Measurements from ENCODE around the gene APCDD1L.
"Not testable (repeated sequence)": the region's sequence is repeated elsewhere in the genome, so short reads cannot be mapped to it uniquely, and the experiment has no call there.

Gene APCDD1L

DNA sequence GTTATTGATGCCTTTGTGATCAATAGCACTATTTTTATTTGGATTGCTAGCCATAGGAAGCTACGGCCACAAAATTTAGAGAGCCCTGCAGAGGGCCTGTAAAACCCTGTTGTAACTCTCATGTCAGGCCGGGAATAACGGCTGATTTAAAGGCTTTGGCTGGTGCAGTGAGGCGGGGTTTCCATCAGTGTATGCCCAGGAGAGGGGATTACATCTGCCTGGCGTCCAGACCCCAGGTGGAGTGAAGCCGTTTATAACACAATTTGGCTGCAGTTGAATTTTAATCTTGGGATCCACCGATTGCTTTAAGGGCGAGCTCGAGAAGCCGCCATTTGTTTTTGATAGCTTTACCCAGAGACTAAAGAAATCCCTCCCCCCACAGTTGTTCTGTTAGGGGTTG lies 29.1 kb upstream of the APCDD1L start:
- H3K27ac ChIP-seq: no peak overlapping the region
- TF ChIP-seq, protein P1, sequence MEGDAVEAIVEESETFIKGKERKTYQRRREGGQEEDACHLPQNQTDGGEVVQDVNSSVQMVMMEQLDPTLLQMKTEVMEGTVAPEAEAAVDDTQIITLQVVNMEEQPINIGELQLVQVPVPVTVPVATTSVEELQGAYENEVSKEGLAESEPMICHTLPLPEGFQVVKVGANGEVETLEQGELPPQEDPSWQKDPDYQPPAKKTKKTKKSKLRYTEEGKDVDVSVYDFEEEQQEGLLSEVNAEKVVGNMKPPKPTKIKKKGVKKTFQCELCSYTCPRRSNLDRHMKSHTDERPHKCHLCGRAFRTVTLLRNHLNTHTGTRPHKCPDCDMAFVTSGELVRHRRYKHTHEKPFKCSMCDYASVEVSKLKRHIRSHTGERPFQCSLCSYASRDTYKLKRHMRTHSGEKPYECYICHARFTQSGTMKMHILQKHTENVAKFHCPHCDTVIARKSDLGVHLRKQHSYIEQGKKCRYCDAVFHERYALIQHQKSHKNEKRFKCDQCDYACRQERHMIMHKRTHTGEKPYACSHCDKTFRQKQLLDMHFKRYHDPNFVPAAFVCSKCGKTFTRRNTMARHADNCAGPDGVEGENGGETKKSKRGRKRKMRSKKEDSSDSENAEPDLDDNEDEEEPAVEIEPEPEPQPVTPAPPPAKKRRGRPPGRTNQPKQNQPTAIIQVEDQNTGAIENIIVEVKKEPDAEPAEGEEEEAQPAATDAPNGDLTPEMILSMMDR (IDR thresholded peaks at IDR 0.05): no peak
- TF ChIP-seq ZFX (IDR thresholded peaks at IDR 0.05; ENCODE audit: borderline replicate concordance): no peak

- TF ChIP-seq ZFX (IDR thresholded peaks at IDR 0.05; ENCODE audit: borderline replicate concordance): no peak
- no peak overlapping the region for H3K27ac ChIP-seq
These were observed 28.1 kb upstream of the APCDD1L start for GRCh38 chr20:58543274-58543673.

DNA sequence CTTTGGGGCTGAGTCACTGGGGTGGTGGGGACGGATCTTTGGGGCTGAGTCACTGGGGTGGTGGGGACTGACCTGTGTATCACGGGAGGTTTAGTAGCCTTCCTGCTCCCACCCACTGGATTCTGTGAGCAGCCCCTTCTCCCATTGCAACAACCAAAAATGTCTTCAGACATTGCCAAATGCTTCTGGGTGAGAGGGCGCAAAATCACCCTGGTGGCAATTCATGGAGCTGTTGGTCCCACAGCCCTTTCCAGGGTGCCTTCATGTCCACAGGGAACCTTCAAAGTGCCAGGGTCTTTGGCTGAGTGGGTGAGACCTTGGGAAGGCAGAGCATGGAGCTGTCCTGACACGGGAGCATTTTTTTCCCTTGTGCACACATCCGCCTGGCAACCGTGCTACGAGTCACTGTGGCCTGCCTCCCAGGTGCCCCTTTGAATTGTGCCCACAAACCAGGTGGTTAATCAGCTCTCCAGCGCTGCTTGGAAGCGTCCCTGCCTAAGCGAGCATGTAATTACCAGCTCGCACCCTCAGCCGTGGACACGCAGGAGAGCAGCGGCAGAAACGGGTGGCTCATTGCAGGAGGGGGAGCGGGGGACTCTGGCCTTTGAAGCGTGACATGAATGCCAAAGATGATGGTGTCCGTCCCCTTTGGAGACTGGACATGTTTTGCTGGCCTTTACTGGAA lies 27.4 kb upstream of the APCDD1L start:
- TF ChIP-seq ZFX (IDR thresholded peaks at IDR 0.05; ENCODE audit: borderline replicate concordance): no peak
- TF ChIP-seq, protein P1 (IDR thresholded peaks at IDR 0.05): no peak
- H3K27ac ChIP-seq: no peak overlapping the region

GRCh38 chr20:58542034-58542410 lies 26.8 kb upstream of the APCDD1L start:
- not testable (repeated sequence) for H3K27ac ChIP-seq

GRCh38 chr20:58538752-58539151 lies 23.6 kb upstream of the APCDD1L start:
- no peak for TF ChIP-seq ZFX (IDR thresholded peaks at IDR 0.05; ENCODE audit: borderline replicate concordance)
- TF ChIP-seq, protein P1 (IDR thresholded peaks at IDR 0.05): no peak
- no peak overlapping the region for H3K27ac ChIP-seq

- no peak overlapping the region for H3K27ac ChIP-seq
- no peak for TF ChIP-seq ZFX (IDR thresholded peaks at IDR 0.05; ENCODE audit: borderline replicate concordance)
- TF ChIP-seq, protein P1 (IDR thresholded peaks at IDR 0.05): no peak
These were observed 22.6 kb upstream of the APCDD1L start for GRCh38 chr20:58537831-58538230.

DNA sequence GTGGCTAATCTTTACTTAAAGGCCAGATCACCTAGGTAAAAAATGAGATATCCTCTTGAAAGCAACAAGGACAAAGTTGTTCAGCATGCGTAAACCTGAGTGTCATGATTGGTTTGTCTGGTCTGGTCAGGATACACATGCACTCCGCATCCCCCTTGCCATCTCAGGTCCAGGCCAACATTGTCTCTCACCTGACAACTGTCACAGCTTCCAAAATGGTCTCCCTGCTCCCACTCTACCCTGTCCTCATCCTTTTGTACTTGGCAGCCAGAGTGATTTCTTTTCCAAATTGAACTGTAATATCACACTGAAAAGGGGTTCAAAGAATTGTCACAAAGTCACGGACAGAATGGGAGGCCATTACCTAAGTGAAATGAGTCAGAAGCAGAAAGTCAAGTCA lies 21.1 kb upstream of the APCDD1L start:
- no peak for TF ChIP-seq ZFX (IDR thresholded peaks at IDR 0.05; ENCODE audit: borderline replicate concordance)
- TF ChIP-seq, protein P1 (IDR thresholded peaks at IDR 0.05): no peak

DNA sequence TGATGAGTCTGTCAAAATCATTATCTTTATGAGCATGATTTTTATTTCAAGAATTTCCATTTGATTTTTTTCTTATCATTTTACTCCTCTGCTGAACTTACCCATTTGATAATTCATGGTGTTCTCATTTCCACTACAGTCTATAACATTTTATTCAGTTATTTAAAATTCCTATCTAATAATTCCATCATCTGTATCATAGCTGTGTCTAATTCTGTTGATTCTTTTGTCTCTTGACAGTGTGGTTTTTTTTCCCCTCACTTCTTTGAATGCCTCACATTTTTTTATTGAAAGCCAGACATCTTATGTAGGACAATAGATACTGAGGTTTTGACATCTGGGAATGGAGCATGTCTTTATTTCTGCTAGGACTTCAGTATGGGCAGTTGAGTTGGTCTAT lies 16.5 kb upstream of the APCDD1L start:
- no peak for TF ChIP-seq ZFX (IDR thresholded peaks at IDR 0.05; ENCODE audit: borderline replicate concordance)
- TF ChIP-seq, protein P1 (IDR thresholded peaks at IDR 0.05): no peak
- no peak overlapping the region for H3K27ac ChIP-seq

More for the DNA sequence above, 21.1 kb upstream of the APCDD1L start:
- no peak overlapping the region for H3K27ac ChIP-seq

All from 22Rv1 (cell line).